Glomerular visceral epithelial cell (primary cell): ENCODE results near the gene FAM47E.

ENCODE experiments used
- DNase-seq: peaks from one replicate; pipeline ENCODE4 v3.0.0-alpha.2; 2016; ENCODE audit errors: extremely low spot score

FAM47E gene, protein sequence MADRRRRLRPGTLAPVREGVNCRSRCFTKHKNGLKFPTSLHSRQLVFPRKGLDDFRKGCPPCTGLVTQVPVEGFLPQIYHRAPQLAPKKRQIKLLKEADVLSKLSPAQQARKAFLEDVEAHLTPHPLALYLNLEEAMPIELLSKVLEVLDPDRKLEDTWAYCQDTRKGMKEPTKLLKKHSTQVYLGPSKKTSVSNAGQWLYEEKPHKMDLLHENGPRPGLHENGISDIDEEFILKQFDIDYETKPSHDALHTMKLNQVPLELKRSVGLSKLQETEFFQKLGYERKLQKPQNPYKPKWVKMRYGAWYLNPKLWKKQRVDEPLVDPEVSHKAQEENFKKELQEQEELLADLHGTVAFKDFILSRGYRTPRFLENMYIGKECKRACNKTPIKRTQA

DNA sequence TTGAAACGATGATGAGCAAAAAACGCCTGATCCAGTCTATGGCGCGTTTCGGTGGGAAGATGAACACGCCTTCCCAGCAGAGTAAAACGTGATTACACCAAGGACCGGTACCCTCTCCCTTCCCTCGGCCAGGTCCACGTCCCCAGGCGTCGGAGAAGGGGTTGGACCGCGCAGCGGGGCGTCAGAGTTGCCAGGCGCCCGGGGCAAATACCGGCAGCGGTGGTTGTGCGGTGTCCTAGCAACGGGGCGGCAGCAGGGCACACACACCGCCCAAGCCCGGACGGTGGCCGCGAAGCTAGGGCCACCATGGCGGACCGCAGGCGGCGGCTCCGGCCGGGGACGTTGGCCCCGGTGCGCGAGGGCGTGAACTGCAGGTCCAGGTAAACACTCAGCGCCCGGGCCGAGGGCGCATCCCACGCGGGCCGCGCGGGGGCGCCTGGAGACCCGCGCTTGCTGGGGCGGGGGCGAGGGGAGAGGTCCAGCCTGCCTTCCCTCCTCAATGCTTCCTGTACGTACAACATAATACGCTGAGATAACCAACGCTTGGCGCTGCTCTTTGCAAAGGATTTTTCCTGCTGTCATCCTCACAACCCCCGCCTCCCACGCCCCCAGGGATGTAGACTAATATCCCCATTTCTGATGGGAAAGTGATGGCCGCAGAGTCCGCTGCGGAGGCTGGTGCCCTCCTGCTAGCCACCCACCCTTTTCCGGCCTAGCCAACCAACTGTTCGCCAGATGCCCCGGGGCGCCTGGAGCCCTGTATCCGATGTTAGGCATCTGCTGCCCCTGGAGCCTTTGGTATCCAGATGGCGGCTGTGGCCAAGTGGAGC, at the start of gene FAM47E:
Gene FAM47E (plus strand): TSS at position 281 of the 830 bp plus-strand sequence. CDS start 26 bp downstream, at position 307.
- DNase-seq, result peak; percentile 71

DNA sequence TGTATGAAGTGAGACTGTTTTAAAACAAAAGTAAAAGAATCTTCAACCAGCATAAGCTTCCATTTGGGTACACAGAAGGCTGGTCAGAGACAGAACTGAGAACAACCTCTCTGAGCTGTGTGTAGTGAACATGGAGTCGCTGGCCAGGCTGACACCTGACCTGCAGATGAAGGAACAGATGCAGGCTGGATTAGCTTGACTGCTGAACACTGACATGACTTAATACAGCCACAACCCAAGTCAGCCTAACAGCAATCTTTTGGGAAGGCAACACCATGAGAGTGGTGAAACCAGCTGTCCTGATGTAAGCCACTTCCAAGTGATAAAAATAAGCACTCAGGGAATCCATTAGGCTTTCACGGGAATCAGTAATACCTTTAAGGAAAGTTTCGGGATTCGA, 48.0 kb upstream of the FAM47E start:
- no peak for DNase-seq

DNA sequence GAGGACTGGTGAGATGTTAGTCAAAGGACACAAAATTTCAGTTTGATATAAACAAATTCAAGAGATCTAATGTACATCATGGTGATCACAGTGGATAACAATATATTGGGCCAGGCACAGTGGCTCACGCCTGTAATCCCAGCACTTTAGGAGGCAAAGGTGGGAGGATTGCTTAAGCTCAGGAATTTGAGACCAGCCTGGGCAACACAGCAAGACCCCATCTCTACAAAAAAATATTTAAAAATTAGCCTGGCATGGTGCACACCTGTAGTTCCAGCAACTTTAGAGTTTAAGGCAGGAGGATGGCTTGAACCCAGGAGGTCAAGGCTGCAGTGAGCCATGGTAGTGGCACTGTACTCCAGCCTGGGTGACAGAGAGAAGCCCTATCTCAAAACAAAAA, 46.6 kb upstream of the FAM47E start:
- DNase-seq, result no peak

DNA sequence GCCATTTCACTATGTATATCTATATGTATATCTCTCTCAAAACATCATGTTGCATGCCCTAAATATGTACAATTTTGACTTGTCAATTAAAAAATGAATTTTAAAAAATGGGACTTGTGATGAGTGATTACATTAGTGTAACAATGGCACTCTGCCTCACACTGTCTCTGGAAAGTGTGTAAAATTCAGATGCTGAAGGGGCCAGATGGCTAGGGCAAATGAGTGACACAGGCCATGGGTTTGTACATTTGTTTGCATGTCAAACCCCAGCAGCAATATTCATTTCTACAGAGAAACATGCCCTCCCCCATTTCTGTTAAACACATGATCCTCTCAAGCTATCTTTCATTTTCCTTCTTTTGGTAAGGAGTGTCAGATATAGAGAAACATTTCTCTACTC, 46.0 kb upstream of the FAM47E start:
- DNase-seq, result no peak

DNA sequence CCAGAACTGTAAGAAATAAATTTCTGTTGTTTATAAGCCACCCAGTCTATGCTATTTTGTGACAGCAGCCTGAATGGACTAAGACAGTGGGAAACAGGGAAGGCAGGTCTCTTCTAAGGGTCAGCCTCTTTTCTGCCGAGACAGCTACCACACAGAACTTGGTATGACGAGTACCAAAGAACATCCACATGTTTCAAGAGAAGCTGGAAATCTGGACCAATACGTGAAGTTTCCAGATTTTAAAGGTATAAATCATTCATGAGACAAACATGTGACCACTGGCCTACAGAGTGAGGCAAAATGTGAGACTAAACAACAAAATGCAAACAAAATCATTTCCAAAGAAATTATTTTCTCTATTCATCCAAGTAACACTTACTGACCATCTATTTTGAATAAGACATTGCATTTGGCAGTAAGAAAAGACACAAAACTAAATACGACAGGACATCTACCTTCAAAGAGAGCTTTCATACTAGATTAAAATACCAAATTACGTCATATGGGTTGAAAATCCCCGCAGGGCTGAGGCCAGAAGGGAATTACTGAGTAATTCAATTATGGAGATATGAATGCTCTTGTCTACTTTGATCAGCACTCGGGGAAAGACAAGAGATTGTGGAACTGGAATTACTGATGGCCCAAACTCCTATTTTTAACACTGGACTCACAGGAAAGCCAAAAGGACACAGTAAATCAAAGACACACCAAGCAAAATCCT, 45.1 kb upstream of the FAM47E start:
- DNase-seq, result no peak

DNA sequence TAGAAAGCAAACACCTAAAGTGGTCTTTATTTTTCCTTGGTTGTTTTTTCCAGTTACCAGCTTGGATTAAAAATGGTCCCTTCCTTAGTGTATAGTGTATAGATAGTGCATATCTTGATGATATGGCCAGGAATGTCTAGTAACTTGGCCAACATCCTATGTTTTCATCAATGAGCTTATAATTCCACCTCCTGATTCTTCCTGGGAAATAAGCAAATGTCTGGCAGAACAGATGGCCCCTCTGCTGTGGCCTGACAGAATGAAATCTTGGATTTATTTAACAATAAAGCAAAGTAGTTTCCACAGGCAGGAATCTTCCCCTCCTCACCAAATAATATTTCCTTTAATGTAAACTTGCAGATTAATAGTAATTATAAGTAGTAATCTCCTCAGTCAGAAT, 44.0 kb upstream of the FAM47E start:
- no peak for DNase-seq

DNA sequence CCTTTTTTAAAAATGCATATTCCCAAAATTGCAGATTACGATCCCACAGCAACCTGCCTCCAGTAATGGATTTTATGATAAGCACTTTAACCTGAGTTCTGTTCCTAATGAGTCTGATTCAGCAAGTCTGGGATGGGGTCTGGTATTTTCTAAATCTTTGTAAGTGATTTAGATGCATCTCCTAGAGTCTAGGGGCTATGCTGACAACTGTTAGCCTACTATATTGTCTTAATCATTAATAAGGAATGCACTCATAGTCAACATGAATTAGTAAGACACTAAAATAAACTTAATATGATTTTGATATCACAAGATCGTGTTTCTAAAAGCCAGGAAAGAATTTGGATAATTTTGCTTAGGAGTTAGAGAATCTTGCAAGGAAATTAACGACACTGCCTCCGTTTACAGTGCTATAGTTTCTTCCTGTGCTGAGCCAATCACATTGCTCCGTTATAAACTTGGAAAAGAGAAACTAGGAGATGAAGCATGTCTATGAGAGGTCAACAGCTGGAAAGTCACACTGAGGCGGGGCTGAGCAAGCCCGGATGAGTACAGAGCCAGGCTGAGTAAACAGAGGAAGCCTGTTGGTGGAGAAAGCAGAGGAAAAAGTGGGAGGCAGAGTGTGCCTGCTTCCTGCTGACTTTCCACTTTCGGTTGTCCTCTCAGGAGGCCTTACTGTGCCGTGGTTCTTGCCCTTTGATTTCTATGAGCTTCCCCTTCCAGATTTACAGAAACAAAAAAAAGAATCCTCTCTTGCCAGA, 43.3 kb upstream of the FAM47E start:
- DNase-seq, result peak; percentile 75

DNA sequence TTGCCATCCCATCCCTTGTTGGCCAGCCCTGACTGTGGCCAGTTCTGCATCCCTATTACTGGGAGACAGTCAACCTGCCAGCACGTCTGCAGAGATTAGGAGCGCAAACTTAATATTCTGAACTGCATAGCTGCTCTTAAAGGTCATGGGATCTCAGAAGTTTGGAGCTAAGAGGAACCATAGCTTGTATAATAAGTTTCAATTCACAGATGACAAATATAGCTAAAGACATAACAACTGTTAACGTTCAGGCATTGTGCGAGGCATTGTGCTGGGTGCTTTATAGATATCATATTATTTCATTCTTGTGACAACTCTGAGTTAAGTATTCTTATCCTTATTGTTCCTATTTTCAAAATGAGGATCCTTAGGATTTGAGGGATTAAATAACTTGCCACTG, 41.6 kb upstream of the FAM47E start:
- no peak for DNase-seq

DNA sequence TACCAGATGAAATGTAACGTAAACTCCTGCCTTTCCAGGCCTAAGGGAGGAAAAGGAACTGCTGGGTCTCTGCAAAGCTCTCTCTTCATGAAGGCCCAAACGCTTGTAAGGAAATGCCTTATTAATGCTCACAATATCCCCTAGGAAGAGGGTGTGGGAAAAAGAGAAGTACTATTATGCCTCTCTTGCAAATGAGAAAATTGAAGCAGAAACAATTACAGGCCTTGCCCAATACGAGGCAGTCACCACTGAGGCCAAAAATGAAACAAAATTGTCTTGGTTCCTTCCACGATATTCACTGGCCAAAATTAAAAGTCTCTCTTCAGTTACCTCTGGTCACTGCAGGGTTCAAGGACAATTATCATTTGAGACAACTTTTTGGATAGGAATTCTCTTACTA, 41.1 kb upstream of the FAM47E start:
- DNase-seq, result no peak

DNA sequence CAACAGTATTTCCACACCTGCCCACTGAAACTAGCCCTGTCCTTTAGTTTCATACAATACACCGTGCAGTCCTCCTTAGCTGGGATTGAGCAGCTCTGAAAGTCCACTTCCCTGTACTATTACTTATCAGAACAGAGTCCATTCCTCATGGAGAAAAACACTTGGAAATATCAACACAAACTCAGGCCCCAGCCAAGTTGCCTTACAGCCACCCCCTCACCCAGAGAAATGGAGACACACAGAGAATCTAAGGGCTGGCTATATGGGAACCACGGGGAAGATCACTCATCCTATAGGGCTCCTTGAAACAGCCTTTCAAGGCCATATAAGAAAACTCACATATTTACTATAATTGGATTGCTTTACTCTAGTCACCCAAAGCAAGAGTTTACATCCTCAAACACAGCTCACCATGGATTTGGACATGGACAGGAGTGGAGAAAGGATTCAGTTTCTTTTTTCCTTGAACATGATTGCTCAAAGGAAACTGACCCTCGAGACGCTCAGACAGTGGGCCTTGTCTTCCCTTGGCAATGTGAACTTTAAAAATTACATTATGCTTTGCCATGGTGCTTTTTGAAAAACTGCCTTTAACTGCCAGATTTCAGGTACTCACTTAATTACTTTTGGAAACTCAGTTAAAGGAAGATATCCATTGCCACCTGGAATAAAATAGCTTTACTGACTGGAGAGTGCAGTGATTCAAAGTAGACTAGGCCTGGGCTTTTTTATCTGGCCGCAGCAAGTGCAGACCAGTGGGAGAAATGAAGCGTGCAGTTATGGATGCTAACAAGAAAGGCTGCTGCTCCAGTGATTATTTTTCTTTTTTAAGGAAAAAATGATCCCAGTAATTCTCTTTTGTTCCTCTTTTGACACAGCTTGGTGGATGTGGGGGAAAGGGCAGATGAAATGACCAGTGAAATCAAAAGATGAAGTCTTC, 39.5 kb upstream of the FAM47E start:
- no peak for DNase-seq

DNA sequence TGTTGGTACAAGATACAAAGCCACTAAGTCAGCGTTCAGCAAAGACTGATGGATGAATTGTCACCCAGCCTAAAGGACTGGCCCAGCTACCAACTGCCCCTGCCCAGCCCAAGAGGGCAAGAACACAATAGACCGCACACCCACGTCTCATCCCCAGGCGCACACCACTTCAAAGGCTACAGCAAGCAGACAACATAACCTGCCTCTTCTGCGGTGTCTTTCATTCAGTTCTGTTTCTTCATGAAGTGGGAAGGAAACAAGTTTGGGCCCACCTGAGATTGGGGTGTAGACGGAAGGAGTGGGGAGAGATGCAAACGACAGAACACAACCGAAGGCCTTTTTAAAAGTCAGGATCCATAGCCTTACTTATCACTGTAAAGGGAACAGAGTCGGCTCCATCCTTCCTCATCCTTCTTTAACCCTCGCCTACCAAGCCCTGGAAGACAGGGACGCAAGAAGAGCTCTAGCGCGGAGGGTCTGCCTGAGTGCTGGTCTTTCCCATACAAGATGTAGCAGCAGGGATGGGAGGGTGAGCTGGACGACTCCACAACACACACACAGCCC, 38.6 kb upstream of the FAM47E start:
- DNase-seq, result peak; percentile 24

DNA sequence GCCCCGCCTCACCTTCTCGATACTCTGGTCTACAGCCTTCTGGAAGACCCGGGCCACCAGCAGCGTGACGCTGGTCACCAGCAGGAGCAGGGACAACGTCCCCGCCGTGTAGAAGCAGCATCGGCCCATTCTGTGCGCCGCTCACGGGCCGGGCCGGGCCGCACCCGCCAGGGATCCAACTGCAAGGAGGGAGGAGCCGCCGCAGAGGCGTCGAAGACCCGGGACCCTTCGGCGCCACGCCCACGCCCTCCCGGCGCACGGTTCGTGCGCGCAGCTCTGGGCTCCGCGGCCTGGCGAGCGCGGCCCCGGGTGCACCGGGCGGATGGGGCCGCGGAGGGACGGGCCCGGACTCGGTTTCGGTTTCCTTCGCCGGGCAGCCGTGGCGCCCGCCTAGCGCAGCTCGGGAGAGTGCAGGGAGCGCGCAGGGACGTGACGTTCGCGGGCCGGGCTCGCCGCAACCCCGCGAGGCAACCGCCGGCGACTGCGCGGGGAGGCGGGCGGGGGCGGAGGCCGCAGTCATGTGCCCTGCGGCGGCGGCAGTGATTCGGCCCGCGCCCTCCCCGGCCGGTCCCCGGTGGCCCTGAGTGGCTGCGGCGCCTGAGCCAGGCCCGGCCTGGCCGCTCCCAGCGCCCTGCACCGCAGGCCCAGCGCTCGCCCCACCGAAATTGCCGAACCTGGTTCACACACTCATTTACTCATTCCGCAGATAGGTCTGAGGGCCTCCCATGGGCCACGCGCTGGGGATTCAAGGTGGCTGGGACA, 37.9 kb upstream of the FAM47E start, which contains the start of gene SCARB2:
Gene SCARB2 (minus strand): TSS at position 410 of the 762 bp plus-strand sequence. CDS start 281 bp downstream, at position 129.
- peak; percentile 83 for DNase-seq

DNA sequence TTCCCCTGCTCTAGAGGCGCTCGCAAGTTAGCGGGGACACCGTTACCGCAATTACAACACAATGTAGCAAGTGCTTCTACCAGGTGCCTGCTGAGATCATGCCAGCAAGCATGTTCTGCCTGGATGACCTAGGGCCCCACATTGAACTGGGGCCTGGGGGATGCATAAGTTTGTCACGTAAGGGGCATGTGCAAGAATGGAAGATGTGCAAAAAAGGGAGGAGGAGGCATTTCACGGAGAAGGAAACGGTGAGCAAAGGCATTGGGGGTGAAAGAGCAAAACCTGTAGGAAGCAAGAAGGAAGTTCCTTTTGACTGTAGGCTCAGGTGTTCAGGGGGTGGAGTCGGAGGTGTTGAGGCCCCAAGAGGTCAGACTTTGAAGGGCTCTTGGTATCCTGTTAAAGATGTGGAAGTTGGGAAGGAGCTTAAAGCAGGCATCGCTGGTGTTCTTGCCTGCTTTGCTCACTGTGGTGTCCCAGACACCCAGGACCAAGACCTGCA, 37.3 kb upstream of the FAM47E start:
- DNase-seq, result no peak

DNA sequence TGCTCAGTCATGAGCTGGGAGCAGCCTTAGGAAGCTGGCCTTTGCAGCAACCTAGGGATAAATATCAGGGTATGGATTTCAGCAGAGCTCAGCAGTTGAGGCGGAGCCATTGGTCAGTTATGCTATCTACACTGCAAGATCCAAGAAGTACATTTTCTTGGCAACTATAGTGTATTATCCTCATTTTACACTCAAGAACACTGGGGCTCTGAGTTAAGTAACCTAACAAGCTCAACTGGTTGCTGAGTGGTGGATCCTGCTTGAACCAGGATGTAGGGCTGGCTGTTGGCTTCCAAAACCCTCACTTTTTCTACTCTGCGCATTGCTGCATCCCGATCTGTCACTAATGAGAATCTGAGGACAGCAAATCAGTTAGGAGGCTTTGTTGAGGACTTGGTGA, 36.4 kb upstream of the FAM47E start:
- DNase-seq, result no peak

DNA sequence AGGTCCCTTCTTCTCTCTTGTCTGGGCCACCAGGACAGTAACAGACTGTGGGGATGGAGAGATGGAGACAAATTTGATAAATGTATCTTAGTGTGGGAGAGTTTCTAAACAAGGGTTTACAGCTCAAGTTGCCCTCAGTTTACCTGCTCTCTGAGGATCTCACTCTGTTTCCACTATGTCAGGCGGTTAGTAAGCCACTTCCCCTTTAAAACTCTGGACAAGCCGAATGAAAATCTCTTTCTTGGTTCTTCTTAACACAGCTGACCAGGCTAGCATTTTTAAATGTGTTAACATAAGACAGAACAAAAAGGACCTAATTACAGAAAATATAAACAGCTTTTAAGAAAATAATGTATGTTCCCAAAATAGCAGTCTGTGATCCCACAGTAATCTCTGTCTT, 35.0 kb upstream of the FAM47E start:
- DNase-seq, result no peak

DNA sequence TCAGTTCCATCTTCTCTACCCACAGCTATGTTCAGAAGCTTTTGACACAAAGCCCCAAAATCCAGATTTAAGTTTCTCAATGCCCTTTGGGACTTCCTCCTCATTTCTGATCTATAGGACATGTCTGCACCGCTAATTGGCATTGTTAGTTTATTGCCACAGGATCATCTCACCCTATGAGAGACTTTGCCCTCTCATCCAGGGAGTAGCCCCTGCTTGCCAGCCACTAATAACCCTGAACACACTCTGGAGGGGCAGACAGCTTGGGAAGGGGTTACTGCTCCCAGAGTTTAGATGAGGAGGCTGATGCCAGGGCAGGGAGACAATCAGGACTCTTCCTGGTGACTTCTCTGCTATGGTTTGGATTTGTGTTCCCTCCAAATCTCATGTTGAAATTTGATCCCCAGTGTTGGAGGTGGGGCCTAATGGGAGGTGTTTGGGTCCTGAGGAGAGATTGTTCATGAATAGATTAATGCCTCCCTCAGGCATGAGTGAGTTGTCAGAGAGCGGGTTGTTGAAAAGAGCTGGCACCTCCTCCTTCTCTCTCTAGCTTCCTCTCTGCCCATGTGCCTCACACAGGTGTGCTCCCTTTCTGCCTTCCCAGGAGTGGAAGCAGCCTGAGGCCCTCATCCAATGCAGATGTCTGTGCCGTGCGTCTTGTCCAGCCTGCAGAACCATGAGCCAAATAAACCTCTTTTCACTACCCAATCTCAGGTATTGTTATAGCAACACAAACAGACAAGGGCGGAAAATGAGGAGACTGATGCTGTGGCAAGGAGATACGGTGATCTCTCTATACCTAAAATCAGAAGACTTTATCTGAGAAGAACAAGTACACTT, 34.3 kb upstream of the FAM47E start:
- DNase-seq, result no peak

DNA sequence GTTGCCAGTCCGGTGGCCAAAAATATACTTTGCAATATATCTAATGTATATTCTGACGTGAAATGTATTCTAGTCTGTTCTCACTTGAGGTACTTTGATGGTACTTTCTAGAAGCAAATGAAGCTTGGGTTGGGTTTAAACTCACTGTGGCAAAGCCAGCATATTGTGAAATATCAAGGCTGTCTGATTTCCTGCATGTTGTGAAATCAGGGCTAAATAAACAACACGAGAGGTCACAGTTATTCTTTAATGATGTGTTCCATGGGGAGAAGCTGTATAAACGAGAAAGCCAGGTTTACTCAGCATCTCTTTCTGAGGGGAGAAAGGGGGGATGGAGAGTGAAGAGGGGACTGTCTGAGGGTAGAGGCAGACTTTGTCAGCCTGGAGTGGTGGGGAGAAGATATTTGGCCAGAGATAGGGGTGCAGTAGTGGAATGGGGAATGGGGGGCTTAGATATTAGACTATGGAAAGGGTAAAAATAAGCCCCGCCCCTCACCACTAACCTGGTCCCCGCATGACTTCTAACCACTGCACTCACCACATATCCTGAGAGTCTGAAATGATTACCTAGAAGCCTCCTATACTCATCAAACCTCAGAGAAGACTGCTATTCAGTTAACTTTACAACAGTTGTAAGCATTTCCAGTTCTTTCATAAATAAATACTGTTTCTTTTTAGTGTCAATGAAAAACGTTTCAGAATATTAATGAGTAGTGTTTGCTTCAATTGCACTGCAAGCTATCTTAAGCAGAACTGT, 32.0 kb upstream of the FAM47E start:
- no peak for DNase-seq
